Type B pancreatic cell (in vitro differentiated cells): ENCODE measurements around the gene TUBA1B. TPM values are rescaled to one million over a fixed set of nuclear protein-coding genes. Genes with fewer than 3 reads are reported as not detected.
"Not testable (repeated sequence)": the region's sequence is repeated elsewhere in the genome, so short reads cannot be mapped to it uniquely, and the experiment has no call there.

Source experiments
- DNase-seq: peaks from one replicate; pipeline ENCODE4 v3.0.0; 2021; ENCODE audit warnings: mixed read lengths; ENCODE audit not compliant: unreplicated experiment; ENCODE audit errors: extremely low spot score
- H3K27ac Mint-ChIP-seq: 2 replicates; pipeline ENCODE4 v1.8.0; 2021; ENCODE audit warnings: mild to moderate bottlenecking, mixed read lengths
- H3K27me3 Mint-ChIP-seq: 2 replicates; pipeline ENCODE4 v1.8.0; 2021; ENCODE audit warnings: mixed read lengths
- H3K36me3 Mint-ChIP-seq: 2 replicates; pipeline ENCODE4 v1.8.0; 2021; ENCODE audit warnings: mixed read lengths
- H3K4me1 Mint-ChIP-seq: one replicate; pipeline ENCODE4 v1.8.0; 2021; ENCODE audit warnings: mixed read lengths; ENCODE audit not compliant: unreplicated experiment
- H3K4me3 Mint-ChIP-seq: 2 replicates; pipeline ENCODE4 v1.8.0; 2021; ENCODE audit warnings: mild to moderate bottlenecking, mixed read lengths
- H3K9me3 Mint-ChIP-seq: 2 replicates; pipeline ENCODE4 v1.8.0; 2021; ENCODE audit warnings: mixed read lengths
- CTCF ChIP-seq: fragments of 200-600 bp; sonication (generic); conservative IDR thresholded peaks from 2 replicates; pipeline ENCODE4 v1.5.0; 2021; ENCODE audit warnings: antibody characterized with exemption, mild to moderate bottlenecking
- long read RNA-seq: library from polyadenylated mRNA; unstranded; transcript quantifications from one replicate; pipeline ENCODE4 v2.0.0, GENCODE V29; 2020
- total RNA-seq: library from RNA; stranded (reverse); gene quantifications from 2 replicates; pipeline ENCODE4 v1.2.1, GENCODE V29; 2021; ENCODE audit warnings: low replicate concordance

TUBA1B gene
- 664 and 1,458 TPM in 2 replicates for total RNA-seq
- long read RNA-seq, transcript TUBA1B-201 (3 exons, 3,198 nt): minor isoform, 81 of 5,587 reads
- long read RNA-seq, transcript TUBA1B-202 (4 exons, 1,627 nt): major isoform, 5,406 of 5,587 reads
- long read RNA-seq, partial matches to known transcripts: 24 of 5,587 reads
- long read RNA-seq, other reads (novel, unspliced or antisense): 74 of 5,587 reads

- no peaks in the 10 kb centered on the region for H3K9me3 Mint-ChIP-seq
- TF ChIP-seq CTCF: no peak
- H3K27me3 Mint-ChIP-seq: no peaks in the 10 kb centered on the region
- H3K27ac Mint-ChIP-seq: peak within 1 kb of the TSS; percentile 99
- H3K36me3 Mint-ChIP-seq: peaks cover 35% of the 10 kb centered on the region
- peaks cover 25% of the 10 kb centered on the region for H3K4me1 Mint-ChIP-seq
- DNase-seq: peak; percentile 93
- peak within 1 kb of the TSS; percentile 97 for H3K4me3 Mint-ChIP-seq
Measured at GRCh38 chr12:49131051-49131893, at the start of gene TUBA1B. TSS of gene TUBA1B (minus strand) at chr12:49131395. CDS start at chr12:49131300, 95 bp downstream.

- Mint-ChIP-seq H3K4me1 (no peaks in the 10 kb centered on the region), H3K27ac (no peak overlapping the region), H3K9me3 (no peaks in the 10 kb centered on the region), H3K36me3 (no peaks in the 10 kb centered on the region), H3K27me3 (no peaks in the 10 kb centered on the region), H3K4me3 (no peak overlapping the region)
- no peak for TF ChIP-seq CTCF
- DNase-seq: no peak
Measured at GRCh38 chr12:49174218-49174617, 43.0 kb upstream of the TUBA1B start.

GRCh38 chr12:49170924-49171323, 39.7 kb upstream of the TUBA1B start:
- Mint-ChIP-seq H3K36me3 (no peaks in the 10 kb centered on the region), H3K4me3 (no peak overlapping the region), H3K27ac (no peak overlapping the region), H3K9me3 (no peaks in the 10 kb centered on the region), H3K4me1 (no peaks in the 10 kb centered on the region), H3K27me3 (no peaks in the 10 kb centered on the region)
- DNase-seq: no peak
- no peak for TF ChIP-seq CTCF

- no peaks in the 10 kb centered on the region for H3K27me3 Mint-ChIP-seq
- H3K4me3 Mint-ChIP-seq: no peak overlapping the region
- H3K27ac Mint-ChIP-seq: no peak overlapping the region
- TF ChIP-seq CTCF: no peak
- no peaks in the 10 kb centered on the region for H3K9me3 Mint-ChIP-seq
- no peaks in the 10 kb centered on the region for H3K36me3 Mint-ChIP-seq
- no peaks in the 10 kb centered on the region for H3K4me1 Mint-ChIP-seq
- no peak for DNase-seq
Measured at GRCh38 chr12:49165114-49165513, 33.9 kb upstream of the TUBA1B start.

- not testable (repeated sequence) for DNase-seq, H3K27ac Mint-ChIP-seq, H3K36me3 Mint-ChIP-seq, H3K9me3 Mint-ChIP-seq, H3K4me1 Mint-ChIP-seq, H3K4me3 Mint-ChIP-seq, H3K27me3 Mint-ChIP-seq
Measured at GRCh38 chr12:49161901-49162300, 30.7 kb upstream of the TUBA1B start.

- H3K9me3 Mint-ChIP-seq: no peaks in the 10 kb centered on the region
- TF ChIP-seq CTCF: no peak
- no peak overlapping the region for H3K27ac Mint-ChIP-seq
- H3K4me1 Mint-ChIP-seq: no peaks in the 10 kb centered on the region
- DNase-seq: no peak
- H3K4me3 Mint-ChIP-seq: no peak overlapping the region
- H3K36me3 Mint-ChIP-seq: no peaks in the 10 kb centered on the region
- H3K27me3 Mint-ChIP-seq: no peaks in the 10 kb centered on the region
Measured at GRCh38 chr12:49161092-49161795, 30.0 kb upstream of the TUBA1B start.
